ENCODE data around the gene PTGS2.

DNA sequence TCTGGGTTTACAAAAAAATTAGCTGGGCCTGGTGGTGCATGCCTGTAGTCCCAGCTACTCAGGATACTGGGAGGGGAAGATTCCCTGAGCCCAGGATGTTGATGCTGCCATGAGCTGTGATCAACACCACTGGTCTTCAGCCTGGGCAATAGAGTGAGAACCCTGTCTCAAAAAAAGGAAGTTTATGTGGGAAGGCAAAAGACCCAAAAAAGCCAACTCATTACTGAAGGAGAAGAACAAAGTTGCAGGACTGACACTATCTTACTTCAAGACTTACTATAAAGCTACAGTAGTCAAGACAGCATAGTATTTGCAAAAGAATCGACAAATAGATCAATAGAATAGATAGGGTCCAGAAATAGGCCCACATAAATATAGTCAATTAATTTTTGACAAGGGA is 9.2 kb upstream of the PTGS2 start:
- no peak for TF ChIP-seq EP300 (IDR thresholded peaks at IDR 0.05)
- TF ChIP-seq, protein P1, sequence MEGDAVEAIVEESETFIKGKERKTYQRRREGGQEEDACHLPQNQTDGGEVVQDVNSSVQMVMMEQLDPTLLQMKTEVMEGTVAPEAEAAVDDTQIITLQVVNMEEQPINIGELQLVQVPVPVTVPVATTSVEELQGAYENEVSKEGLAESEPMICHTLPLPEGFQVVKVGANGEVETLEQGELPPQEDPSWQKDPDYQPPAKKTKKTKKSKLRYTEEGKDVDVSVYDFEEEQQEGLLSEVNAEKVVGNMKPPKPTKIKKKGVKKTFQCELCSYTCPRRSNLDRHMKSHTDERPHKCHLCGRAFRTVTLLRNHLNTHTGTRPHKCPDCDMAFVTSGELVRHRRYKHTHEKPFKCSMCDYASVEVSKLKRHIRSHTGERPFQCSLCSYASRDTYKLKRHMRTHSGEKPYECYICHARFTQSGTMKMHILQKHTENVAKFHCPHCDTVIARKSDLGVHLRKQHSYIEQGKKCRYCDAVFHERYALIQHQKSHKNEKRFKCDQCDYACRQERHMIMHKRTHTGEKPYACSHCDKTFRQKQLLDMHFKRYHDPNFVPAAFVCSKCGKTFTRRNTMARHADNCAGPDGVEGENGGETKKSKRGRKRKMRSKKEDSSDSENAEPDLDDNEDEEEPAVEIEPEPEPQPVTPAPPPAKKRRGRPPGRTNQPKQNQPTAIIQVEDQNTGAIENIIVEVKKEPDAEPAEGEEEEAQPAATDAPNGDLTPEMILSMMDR (IDR thresholded peaks at IDR 0.05) = no peak

All from ovary (tissue), 3 donors.